ENCODE measurements around the gene CHST11.

The CHST11 gene

GRCh38 chr12:104421343-104421742 lies 35.4 kb upstream of the CHST11 start:
- TF ChIP-seq, protein P1, sequence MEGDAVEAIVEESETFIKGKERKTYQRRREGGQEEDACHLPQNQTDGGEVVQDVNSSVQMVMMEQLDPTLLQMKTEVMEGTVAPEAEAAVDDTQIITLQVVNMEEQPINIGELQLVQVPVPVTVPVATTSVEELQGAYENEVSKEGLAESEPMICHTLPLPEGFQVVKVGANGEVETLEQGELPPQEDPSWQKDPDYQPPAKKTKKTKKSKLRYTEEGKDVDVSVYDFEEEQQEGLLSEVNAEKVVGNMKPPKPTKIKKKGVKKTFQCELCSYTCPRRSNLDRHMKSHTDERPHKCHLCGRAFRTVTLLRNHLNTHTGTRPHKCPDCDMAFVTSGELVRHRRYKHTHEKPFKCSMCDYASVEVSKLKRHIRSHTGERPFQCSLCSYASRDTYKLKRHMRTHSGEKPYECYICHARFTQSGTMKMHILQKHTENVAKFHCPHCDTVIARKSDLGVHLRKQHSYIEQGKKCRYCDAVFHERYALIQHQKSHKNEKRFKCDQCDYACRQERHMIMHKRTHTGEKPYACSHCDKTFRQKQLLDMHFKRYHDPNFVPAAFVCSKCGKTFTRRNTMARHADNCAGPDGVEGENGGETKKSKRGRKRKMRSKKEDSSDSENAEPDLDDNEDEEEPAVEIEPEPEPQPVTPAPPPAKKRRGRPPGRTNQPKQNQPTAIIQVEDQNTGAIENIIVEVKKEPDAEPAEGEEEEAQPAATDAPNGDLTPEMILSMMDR (IDR thresholded peaks at IDR 0.05; ENCODE audit: borderline replicate concordance, insufficient read depth, low read depth, low read length): no peak
- H3K4me3 ChIP-seq (ENCODE audit: low read depth, low read length): no peak overlapping the region

DNA sequence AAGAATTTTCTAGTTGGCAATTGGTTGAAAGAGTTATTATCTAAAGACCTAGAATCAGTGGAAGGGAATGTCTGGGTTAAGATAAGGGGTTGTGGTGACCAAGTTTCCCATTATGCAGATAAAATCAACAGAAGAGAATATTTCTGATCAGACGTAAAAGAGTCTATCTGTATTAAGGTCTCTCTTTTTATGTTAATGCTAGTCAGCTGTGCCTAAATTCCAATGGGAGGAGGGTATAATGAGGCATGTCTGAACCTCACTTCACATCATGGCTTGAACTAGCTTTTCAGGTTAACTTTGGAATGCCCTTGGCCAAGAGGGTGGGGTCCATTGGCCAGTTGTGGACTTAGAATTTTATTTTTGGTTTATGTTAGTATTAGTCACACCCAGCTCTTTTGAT lies 34.3 kb upstream of the CHST11 start:
- TF ChIP-seq, protein P1 (IDR thresholded peaks at IDR 0.05; ENCODE audit: borderline replicate concordance, insufficient read depth, low read depth, low read length): no peak
- H3K4me3 ChIP-seq (ENCODE audit: low read depth, low read length): no peak overlapping the region

DNA sequence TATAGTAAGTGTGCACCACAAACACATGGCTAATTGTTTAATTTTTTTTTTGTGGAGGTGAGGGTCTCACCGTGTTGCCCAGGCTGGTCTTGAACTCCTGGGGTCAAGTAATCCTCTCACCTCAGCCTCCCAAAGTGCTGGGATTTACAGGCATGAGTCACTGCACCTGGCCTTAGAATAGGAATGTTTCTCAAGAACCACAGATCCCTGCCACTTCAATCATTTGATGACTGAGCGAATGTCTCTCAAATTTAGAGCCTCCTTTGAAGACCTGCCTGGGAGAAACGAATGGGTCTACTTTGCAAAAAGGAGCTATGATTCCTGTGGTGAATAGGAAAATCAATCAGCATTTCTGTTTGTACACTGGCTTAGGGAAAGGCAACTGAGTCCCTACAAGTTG lies 33.5 kb upstream of the CHST11 start:
- TF ChIP-seq, protein P1 (IDR thresholded peaks at IDR 0.05; ENCODE audit: borderline replicate concordance, insufficient read depth, low read depth, low read length): no peak
- H3K4me3 ChIP-seq (ENCODE audit: low read depth, low read length): no peak overlapping the region

GRCh38 chr12:104423809-104424208 lies 32.9 kb upstream of the CHST11 start:
- TF ChIP-seq, protein P1 (IDR thresholded peaks at IDR 0.05; ENCODE audit: borderline replicate concordance, insufficient read depth, low read depth, low read length): no peak
- H3K4me3 ChIP-seq (ENCODE audit: low read depth, low read length): no peak overlapping the region

GRCh38 chr12:104424955-104425354 lies 31.8 kb upstream of the CHST11 start:
- TF ChIP-seq, protein P1 (IDR thresholded peaks at IDR 0.05; ENCODE audit: borderline replicate concordance, insufficient read depth, low read depth, low read length): no peak
- no peak overlapping the region for H3K4me3 ChIP-seq (ENCODE audit: low read depth, low read length)

DNA sequence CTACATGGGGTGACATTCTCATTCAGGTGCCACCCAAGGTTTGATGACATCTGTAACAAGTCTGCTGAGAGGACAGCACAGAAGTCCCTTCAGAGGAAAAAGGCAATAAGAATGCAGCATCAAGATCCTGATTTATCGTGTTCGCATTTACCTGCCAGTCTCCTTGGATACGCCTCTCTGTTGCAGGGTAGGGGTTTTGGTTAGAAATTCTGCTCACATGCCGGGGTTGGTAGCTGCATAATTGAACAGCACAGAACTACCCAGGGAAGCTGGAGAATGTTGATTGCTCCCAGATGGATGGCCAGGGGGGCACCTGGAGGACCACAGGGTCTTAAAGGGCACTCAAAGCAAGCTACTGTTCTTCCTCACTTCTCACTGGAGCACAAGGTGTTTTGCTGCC lies 31.1 kb upstream of the CHST11 start:
- H3K4me3 ChIP-seq (ENCODE audit: low read depth, low read length): no peak overlapping the region
- TF ChIP-seq, protein P1 (IDR thresholded peaks at IDR 0.05; ENCODE audit: borderline replicate concordance, insufficient read depth, low read depth, low read length): no peak

GRCh38 chr12:104426926-104427546 lies 29.7 kb upstream of the CHST11 start:
- no peak overlapping the region for H3K4me3 ChIP-seq (ENCODE audit: low read depth, low read length)
- TF ChIP-seq, protein P1 (IDR thresholded peaks at IDR 0.05; ENCODE audit: borderline replicate concordance, insufficient read depth, low read depth, low read length): no peak
